Activated CD8-positive, alpha-beta memory T cell treated with anti-CD3 and anti-CD28 coated beads, Interleukin-2, amount 50 U/mL, for 1 hour (primary cell): ENCODE data around the gene TAC4.
"Not testable (repeated sequence)": the region's sequence is repeated elsewhere in the genome, so short reads cannot be mapped to it uniquely, and the experiment has no call there.

Experiments
- DNase-seq: peaks from one replicate; pipeline ENCODE4 v3.0.0-alpha.2; 2020; ENCODE audit errors: extremely low read depth

TAC4 gene

DNA sequence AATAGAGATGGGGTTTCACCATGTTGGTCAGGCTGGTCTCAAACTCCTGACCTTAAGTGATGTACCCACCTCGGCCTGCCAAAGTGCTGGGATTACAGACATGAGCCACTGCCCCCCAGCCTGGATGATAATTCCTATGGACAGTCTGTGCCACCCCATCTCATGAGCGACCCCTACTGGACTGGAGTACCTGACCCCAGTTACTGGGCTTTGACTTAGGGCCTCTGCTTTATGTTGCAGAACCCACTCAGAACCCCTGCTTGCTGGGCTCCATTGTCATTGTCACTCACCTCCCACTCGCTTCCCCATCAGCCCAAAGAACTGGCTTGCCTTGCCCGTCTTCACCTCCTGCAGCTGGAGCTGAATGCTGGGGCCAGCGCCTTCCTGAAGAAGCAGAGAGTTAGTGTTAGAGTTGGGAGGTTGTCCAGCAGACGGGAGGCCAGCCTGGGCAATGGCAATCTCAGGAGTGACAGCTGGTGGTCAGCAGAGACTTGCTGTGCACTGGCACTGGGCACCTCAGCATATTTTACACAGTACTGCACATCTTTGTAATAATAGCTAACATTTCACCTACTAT lies 4.0 kb downstream of the TAC4 start:
- no peak for DNase-seq

DNA sequence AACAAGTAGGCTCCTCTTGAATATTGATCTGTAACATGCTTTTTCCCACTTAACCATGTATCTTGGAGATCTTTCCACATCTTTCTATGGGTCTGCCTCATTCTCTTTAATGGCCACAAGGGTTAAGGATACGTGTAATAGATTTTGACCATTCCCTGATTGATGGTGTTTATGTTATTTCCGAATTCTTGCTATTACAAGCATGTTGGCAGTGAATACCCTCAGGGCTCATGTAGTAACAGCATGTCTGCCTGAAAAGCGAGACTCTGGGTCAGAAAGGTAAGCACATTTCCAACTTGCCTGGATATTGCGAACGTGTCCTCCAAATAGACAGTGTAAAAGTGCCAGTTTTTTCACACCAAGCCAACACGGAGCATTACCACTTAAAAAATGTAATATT lies 5.0 kb downstream of the TAC4 start:
- DNase-seq, result no peak

DNA sequence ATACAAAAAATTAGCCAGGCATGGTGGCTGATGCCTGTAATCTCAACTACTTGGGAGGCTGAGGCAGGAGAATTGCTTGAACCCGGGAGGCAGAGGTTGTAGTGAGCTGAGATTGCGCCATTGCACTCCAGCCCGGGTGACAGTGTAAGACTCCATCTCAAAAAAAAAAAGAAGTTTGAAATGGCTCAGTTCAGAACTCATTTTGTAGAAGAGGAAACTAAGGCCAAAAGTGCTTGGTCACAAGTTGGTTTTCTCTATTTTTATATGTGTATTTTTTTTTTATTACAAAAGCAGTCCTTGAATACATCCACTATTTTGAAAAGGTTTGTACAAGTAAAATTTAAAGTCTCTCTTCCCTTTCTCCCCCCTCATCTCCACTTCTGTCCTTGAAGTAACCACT lies 5.5 kb downstream of the TAC4 start:
- no peak for DNase-seq

DNA sequence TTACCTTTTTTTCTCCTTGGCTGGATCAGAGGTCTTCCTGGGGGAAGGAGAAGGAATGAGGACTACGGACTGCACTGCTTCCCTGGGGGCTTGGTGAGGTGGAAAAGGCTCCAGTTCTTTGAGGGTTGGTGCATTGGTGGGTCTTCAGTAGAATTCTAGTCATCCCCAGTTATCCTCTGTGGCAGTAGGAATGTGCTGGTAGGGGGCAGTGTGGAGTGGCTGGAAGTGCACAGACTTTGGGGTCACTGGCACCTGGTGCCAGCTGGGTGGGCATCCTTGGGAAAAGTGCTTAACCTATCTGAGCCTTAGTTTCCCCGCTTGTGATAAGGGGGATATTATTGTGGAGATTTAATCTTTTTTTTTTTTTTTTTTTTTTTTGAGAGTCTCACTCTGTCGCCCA lies 6.3 kb downstream of the TAC4 start:
- no peak for DNase-seq

DNA sequence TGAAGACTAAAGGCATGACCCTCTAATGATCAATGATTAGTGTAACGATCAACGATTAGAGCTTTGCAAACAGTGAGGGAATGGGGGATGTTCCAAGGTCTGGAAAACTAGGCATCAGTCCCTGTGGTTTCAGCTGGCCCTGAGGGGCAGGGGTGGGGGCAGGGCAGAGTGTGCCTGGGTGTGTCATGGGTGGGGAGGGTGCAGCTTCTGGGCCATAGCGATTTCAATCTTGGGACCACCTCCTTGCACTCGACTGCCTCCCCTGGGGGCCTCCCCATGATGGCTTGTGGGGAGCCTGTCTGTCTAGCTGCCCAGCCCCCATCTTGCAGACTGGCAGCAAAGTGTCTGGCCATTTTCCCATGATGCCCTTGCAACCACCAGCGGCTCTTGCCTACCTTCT lies 8.4 kb downstream of the TAC4 start:
- no peak for DNase-seq

DNA sequence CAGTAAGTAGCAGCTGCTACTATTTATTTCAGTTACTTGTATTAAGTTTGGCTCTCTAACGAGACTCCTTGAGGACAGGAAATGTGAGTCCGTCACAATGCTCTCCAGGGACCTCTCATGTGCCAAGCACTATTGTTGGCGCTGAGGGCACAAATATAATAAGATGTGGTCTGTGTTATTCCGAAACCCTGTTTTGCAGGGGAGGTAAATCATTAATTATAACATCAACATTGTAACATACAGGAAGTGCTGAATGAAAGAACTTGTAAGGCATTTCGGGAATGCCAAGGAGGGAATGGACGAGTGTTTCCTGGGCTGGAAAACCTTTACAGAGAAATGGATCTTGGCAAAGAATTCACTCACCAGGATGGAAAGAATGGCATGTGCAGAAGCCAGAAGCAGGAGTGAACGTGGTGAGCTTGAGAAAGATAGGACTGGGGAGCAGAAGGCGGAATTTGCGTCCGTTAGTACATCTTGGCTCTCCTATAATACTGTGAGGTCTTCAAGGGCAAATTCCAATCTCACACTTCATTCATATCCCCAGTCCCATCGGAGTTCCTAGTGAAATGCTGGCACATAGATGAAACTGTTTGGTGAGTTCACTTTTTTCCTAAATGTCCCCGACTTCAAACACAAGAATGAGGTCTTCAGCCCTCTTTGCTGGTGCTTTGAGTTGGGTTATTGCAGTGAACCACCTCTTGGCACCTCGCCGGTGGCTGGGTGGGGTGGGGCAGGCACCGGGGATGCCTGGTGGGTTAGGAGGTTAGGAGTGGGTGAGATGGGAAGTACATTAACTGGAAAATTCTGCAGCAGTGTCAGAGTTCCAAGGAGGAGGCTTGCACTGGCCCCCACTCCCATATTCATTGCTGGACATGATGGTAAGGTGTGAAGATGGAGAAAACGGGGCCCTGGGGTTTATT lies 11.5 kb downstream of the TAC4 start:
- DNase-seq, result no peak

DNA sequence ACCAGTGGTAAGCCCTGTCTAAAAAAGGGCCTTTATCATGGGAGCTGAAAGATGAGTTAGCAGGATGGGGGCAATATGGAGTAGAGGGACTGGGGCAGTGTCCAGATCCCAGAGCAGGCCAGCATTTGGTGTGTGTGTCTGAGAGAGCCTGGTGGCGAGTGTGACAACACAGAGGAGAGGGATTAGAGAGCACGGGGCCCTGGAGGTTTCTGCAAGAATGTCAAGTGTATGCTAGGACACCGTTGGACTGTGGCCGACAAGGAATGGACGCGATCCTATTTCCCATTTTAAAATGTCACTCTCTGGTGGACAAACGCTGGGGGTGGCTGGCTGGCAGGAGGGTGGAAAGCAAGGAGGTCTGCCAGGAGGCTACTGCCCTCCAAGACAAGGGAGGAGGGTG lies 12.4 kb downstream of the TAC4 start:
- no peak for DNase-seq

DNA sequence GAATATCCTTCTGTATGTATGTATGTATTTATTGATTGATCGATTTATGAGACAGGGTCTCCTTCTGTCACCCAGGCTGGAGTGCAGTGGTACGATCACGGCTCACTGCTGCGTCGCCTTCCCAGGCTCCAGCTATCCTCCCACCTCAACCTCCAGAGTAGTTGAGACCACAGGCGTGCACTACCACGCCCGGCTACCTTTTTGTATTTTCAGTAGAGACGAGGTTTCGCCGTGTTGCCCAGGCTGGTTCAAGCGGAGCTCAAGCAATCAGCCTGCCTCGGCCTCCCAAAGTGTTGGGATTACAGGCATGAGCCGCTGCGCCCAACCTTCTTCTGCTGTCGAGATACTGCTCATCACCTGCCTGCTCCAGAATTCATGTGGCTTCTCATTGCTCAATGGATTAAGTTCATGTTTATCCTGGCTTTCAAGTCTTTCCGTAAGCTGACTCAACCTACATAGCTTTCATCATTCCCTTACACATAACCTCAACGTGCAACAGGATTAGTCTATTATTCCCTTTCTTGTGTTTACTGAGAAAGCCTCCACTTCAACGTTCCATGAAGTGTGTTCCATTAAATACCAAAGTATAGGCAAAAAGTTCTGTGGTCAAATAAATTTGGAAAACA lies 13.6 kb downstream of the TAC4 start:
- DNase-seq, result no peak

DNA sequence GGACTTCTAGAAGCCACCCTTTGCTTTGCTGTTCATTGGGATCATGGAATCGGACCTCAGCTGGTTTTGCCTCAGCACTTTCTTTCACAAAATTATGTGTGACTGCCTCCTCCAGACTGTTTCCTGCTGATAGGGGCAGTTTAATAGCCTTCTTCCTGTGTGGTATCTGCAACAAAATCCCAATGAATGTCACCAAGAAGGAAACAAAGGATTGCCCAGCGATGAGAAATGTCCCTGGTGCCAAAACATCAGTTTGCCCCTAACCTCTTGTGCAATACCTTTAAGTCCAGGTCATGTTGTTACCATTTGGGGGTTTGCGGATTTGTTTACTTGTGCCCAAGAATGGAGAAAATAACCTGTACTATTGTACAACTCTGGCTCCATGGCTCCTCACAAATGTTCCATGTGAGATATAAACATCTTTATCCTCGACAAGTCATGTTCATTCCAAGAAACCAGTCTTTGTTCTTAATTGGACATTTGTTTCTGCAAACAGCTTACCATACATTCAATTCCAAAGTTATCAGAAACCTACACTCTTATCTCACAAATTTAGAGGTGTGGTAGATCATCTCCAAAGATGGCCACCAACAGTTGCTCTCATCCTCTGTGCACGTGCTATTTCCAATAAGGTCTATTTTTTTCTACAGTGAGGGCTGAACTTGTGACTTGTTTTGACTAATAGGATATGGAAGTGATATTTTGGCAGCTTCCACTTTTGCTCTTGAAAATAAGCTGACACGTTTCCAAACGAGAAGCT lies 14.8 kb downstream of the TAC4 start:
- no peak for DNase-seq

DNA sequence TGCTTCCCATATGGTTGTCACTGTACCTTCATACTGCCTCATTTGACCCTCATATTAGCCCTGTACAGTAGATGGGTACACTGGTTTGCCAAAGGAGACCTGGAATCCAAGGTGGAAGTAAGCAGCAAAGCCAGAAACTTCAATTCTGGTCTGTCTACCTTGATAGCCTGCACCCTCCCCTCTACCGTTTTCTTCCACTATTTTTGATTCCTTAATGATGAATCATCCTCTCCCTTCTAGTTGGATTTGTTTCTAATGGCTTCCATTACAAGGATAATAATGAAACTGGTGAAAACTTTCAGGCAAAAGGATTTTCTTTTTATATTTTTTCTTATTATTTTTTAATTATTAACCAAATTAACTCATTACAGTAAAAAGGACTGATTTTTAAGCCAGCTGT lies 17.3 kb downstream of the TAC4 start:
- no peak for DNase-seq

DNA sequence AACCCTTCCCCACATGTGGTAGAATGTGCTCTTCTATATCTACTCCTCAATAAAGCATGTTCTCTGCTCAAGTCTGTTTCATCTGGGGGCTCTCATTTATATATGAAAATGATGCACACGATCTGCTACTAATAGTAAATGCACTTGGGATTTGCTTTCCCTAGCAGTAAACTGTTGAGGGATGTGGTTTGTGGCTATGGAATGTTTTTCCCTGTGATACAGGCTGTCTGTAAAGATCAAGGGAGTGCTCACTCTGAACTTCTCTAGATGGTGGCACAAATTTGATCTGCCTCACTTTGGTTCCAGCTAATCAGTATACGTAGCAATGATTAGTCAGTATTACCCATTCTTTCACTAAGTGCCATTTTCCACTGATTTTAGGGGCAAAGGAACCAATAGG lies 18.8 kb downstream of the TAC4 start:
- DNase-seq, result no peak

DNA sequence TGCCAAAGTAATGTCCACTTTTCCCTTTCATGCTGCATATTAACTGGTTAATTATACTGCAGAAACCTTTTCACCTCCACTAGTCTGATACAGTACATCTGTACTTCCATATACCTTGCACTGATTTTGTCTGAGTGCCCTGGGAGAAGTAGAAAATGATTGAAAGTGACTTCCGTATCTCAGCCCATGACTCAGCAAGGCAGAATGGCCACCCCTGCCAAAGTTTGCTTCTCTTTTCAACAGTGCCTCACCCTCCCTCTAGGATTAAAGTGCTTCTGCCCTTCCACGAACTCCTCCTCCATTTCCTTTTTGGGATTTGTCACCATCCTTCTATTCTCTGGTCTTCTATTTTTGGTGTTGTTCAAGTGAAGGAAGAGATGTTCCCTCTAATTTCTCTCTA lies 19.5 kb downstream of the TAC4 start:
- not testable (repeated sequence) for DNase-seq

DNA sequence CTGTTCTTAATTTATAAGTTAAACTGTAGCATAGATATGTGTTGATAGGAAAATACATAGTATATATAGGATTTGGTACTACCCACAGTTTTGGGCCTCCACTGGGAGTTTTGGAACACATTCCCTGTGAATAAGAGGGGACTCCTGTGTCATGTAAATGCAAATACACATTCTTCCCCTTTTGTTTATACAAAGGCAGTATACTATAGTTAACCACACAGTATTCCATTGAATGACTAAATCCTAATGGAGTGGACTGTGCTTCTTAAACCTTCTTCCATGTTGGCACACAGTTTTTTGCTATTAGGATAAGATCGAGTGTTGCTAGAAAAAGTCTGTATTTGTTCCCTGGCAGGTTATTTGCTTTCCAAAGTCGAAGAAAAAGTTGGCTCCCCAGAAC lies 22.2 kb downstream of the TAC4 start:
- no peak for DNase-seq

DNA sequence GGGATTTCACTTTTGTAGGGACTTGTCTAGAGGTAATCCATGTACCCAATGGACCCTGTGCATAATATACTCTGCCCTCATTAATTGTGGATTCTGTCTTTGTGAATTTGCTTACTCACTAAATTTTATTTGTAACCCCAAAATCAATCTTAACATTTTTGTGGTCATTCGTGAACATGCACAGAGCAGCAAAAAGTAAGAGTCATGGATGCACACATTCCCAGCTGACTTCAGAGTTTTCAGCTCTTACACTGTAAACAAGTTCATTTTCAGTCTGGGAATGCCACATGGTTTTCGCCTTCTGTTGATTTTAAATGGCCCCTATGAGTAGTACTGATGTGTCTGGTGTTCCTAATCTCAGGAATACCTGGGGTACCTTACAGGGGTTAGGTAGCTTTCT lies 24.3 kb downstream of the TAC4 start:
- DNase-seq, result no peak

DNA sequence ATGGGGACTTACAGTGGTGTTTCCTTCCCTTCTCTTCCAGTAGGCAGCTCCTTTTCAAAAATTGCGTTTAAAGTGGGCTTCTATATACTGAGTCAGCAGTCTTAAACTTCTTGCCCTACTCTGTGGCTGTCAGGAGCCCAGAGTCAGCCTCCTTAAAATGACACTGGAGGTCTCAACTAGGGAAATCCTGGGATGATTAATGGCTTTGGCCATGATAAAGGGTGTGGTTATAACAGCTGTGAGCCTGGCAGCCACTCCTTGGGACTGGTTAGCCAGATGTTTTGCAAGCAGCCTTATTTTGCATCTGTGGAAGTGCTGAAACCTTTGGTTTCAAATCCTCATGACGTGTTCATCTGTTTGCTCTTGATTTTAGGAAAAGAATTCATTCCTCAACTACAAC lies 25.0 kb downstream of the TAC4 start:
- DNase-seq, result no peak

DNA sequence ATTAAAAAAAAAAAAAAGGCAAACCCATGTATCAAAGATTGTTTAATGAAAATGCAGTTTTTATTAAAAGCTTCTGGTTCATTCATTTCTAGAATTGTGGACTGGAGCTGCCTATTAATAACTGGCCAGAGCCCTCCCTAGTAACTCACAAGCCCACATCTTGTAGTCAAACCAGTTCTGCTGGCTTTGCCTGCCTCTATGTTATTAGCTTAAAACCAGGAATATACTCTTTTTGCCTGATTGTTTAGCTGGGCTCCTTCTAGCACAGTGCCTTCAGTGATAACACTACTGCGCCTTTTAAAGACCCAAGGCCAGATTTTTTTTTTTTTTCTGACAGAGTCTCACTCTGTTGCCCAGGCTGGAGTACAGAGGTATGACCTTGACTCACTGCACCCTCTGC lies 26.0 kb downstream of the TAC4 start:
- no peak for DNase-seq

DNA sequence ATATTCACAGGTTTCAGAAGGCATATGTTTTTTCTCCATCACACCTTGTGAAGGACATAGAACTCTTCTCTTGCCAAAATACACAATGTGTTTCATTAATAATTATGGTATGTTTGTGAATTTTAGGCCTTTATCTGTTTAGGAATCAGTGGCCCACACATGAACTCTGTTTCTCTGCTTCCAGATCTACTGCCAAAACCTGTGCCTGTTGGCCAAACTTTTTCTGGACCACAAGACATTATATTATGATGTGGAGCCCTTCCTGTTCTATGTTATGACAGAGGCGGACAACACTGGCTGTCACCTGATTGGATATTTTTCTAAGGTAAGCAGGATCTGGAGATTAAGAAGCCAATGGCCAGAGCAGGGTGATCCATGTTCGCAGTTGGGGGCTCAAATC lies 26.4 kb downstream of the TAC4 start:
- DNase-seq, result no peak

DNA sequence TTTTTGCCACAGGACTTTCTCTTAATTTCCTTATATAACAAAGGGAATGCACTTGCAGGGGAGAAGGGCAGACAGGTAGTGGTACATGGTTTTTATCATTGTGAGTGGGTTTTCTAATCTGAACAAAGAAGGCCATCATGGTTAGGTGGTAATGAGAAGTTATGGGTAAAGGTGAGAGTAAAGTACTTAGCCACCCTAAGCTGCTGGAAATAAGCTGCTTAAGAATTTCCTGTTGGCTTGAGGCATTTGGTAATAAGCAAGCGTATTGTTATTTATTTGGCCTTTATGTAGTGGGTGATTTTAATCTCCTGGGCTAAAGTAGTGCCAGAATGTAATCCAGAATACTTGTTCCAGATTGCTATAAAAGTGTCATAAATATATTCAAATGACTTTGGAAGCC lies 27.1 kb downstream of the TAC4 start:
- DNase-seq, result no peak

DNA sequence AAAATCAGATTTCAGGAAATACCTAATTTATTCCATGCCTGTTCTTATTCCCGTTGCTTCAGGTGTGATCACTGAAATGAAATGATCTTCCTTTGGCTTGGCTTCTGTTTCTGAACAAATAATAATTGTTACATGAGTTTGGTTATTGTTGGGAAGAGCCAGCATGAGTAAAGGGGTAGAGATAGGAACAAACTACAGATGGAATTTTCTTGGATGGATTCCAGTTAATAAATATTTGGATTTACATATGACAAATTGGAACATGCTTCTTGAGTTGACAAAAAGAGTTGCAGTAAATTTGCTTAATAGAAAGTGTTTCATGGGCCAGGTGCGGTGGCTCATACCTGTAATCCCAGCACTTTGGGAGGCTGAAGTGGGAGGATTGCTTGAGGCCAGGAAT lies 28.2 kb downstream of the TAC4 start:
- no peak for DNase-seq

DNA sequence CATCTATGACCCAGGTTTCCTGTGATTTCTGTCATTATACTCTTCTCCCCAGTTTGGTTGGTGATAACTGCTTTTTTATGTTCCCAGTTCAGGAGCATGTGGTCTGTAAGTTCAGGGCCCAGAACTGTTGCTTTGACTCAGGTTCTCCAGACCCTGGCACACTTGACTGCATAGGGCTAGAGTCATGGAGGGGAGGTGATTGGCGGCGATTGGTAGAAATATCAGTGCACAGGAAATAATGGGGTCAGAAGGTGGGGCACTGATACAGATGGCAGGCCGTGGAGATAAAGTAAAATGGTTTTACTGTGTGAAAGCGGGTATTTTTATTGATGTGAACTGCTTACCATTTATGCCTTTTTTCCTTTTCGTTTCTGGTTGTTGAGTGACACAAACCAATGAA lies 28.7 kb downstream of the TAC4 start:
- no peak for DNase-seq

DNA sequence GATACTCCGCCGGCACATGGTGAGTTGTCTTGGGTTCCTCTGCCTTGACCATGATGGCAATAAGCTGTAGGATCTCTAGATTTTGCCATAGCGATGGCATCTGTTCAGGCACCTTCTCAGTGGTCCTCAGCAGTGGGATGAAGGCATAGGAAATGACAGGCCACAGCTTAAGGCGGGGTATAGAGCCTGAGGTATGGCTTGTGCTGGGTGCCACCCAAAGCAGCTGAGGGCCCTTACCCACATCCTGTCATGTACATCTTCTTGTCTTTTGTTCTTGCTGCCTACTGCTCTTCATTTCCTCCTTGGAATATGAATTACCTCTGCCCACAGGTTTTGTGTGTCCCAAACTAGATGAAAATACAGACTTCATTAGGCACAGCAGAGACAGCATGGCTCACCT lies 29.9 kb downstream of the TAC4 start:
- DNase-seq, result peak; percentile 22

DNA sequence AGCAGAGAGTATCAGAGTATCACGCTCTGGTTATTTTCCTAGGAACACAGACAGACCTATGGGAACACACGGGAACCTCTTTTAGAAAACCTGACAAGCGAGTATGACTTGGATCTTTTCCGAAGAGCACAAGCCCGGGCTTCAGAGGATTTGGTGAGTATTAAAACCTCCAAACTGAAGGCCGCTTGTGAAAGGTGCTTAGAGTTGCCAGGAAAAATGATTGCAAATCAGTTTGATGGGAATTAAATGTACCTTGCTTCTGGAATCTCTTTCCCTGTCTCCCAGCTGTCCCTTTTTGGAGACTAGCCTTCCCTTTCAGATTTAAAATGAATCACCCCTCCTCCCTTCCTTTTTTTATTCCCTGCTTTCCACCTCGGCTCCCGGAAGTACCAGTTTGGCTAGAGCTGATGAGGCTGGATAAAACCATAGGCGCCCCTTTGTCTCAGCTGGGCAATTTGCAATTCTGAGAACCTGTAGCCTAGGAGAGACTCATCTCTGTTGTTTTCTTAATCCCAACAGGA lies 32.0 kb downstream of the TAC4 start:
- no peak for DNase-seq
